MM.1S (cell line): ENCODE measurements around the gene NUP214.

Source experiments
- DNase-seq: peaks from one replicate; pipeline ENCODE4 v3.0.0-alpha.2; 2015
- H2AFZ ChIP-seq: fragments of 300-600 bp; sonication (generic); 2 replicates; pipeline ENCODE4 v1.6.0; 2016; ENCODE audit warnings: antibody characterized with exemption, low read length
- H3F3A ChIP-seq: fragments of 300-600 bp; sonication (generic); 2 replicates; pipeline ENCODE4 v1.6.1; 2016; ENCODE audit warnings: mild to moderate bottlenecking, antibody characterized with exemption, low read length, moderate library complexity, mixed read lengths; ENCODE audit not compliant: insufficient read depth
- H3K27ac ChIP-seq: fragments of 300-600 bp; sonication (generic); 2 replicates; pipeline ENCODE4 v1.5.1; 2016; ENCODE audit warnings: mild to moderate bottlenecking, low read length
- H3K27me3 ChIP-seq: fragments of 300-600 bp; sonication (generic); replicated peaks from 2 replicates; pipeline ENCODE4 v1.6.0; 2016; ENCODE audit warnings: low read length; ENCODE audit not compliant: insufficient read depth
- H3K36me3 ChIP-seq: fragments of 300-600 bp; sonication (generic); replicated peaks from 2 replicates; pipeline ENCODE4 v1.6.1; 2016; ENCODE audit warnings: mild to moderate bottlenecking, low read length, mixed read lengths; ENCODE audit not compliant: insufficient read depth
- H3K4me1 ChIP-seq: fragments of 300-600 bp; sonication (generic); 2 replicates; pipeline ENCODE4 v1.6.1; 2016; ENCODE audit warnings: low read length, mixed read lengths
- H3K4me2 ChIP-seq: fragments of 300-600 bp; sonication (generic); 2 replicates; pipeline ENCODE4 v1.6.0; 2016; ENCODE audit warnings: low read depth, low read length
- H3K4me3 ChIP-seq: fragments of 300-600 bp; sonication (generic); 2 replicates; pipeline ENCODE4 v1.5.1; 2016; ENCODE audit warnings: low read length, mixed read lengths
- H3K79me2 ChIP-seq: fragments of 300-600 bp; sonication (generic); 2 replicates; pipeline ENCODE4 v1.6.1; 2016; ENCODE audit warnings: mixed run types, low read length, mixed read lengths
- H3K9ac ChIP-seq: fragments of 300-600 bp; sonication (generic); 2 replicates; pipeline ENCODE4 v1.6.1; 2016; ENCODE audit warnings: low read length, mixed read lengths
- H3K9me2 ChIP-seq: fragments of 300-600 bp; sonication (generic); replicated peaks from 2 replicates; pipeline ENCODE4 v1.6.1; 2016; ENCODE audit warnings: mild to moderate bottlenecking, low read length, mixed read lengths; ENCODE audit not compliant: insufficient read depth
- H3K9me3 ChIP-seq: fragments of 300-600 bp; sonication (generic); replicated peaks from 2 replicates; pipeline ENCODE4 v1.6.1; 2016; ENCODE audit warnings: mild to moderate bottlenecking, low read length, mixed read lengths; ENCODE audit not compliant: insufficient read depth
- H4K20me1 ChIP-seq: fragments of 300-600 bp; sonication (generic); 2 replicates; pipeline ENCODE4 v1.6.1; 2016; ENCODE audit warnings: mild to moderate bottlenecking, low read length, moderate library complexity, mixed read lengths; ENCODE audit not compliant: insufficient read depth
- CTCF ChIP-seq: fragments of 300-600 bp; sonication (generic); IDR thresholded peaks from 2 replicates; pipeline ENCODE4 v1.5.1; 2016; ENCODE audit warnings: antibody characterized with exemption, low read length, mixed read lengths
- EZH2 ChIP-seq: fragments of 300-600 bp; sonication (generic); optimal IDR thresholded peaks from 2 replicates; pipeline ENCODE3; 2017; ENCODE audit warnings: low read depth, mild to moderate bottlenecking, antibody characterized with exemption, low read length, mixed read lengths
- EZH2phosphoT487 ChIP-seq: fragments of 300-600 bp; sonication (generic); IDR thresholded peaks from 2 replicates; pipeline ENCODE4 v1.6.1; 2018; ENCODE audit warnings: antibody characterized with exemption, low read length

The NUP214 gene

GRCh38 chr9:131169563-131170240, 44.3 kb downstream of the NUP214 start:
- H4K20me1 ChIP-seq, result no peaks in the 10 kb centered on the region
- peak overlapping the region; percentile 46; the same call in 1 of the 2 replicates for H3K27ac ChIP-seq
- H3F3A ChIP-seq, result 0 out of 2 replicates have a peak, but pooled peaks cover 4% of the 10 kb centered on the region
- H3K4me2 ChIP-seq, result no peak overlapping the region
- H3K36me3 ChIP-seq, result peaks cover 6% of the 10 kb centered on the region; the same call in 1 of the 2 replicates
- DNase-seq, result peak; percentile 58
- H3K9me3 ChIP-seq, result no peaks in the 10 kb centered on the region
- H2AFZ ChIP-seq, result no peak overlapping the region
- H3K27me3 ChIP-seq, result no peaks in the 10 kb centered on the region
- H3K9me2 ChIP-seq, result no peaks in the 10 kb centered on the region
- TF ChIP-seq EZH2phosphoT487, result no peak
- no peak for TF ChIP-seq EZH2
- no peak for TF ChIP-seq CTCF
- H3K4me3 ChIP-seq, result no peak overlapping the region
- 0 out of 2 replicates have a peak, but pooled peaks cover 6% of the 10 kb centered on the region for H3K79me2 ChIP-seq
- H3K9ac ChIP-seq, result no peak overlapping the region
- 0 out of 2 replicates have a peak, but pooled peaks cover 3% of the 10 kb centered on the region for H3K4me1 ChIP-seq

GRCh38 chr9:131173995-131174394, 48.6 kb downstream of the NUP214 start:
- TF ChIP-seq EZH2phosphoT487, result no peak
- no peak for TF ChIP-seq EZH2
- no peak for TF ChIP-seq CTCF
- Histone ChIP-seq H3K4me2 (no peak overlapping the region), H3K9me3 (no peaks in the 10 kb centered on the region), H3K4me3 (no peak overlapping the region), H3K9ac (no peak overlapping the region), H4K20me1 (no peaks in the 10 kb centered on the region), H3K79me2 (0 out of 2 replicates have a peak, but pooled peaks cover 6% of the 10 kb centered on the region), H3K27me3 (no peaks in the 10 kb centered on the region), H3K27ac (no peak overlapping the region), H3K4me1 (0 out of 2 replicates have a peak, but pooled peaks cover 3% of the 10 kb centered on the region), H2AFZ (no peak overlapping the region), H3K9me2 (no peaks in the 10 kb centered on the region), H3F3A (0 out of 2 replicates have a peak, but pooled peaks cover 4% of the 10 kb centered on the region), H3K36me3 (0 out of 2 replicates have a peak, but pooled peaks cover 10% of the 10 kb centered on the region)
- DNase-seq, result no peak

- Histone ChIP-seq H3K9ac (no peak overlapping the region), H3K4me1 (0 out of 2 replicates have a peak, but pooled peaks cover 2% of the 10 kb centered on the region), H3K9me3 (no peaks in the 10 kb centered on the region), H3K4me3 (no peak overlapping the region), H3K27ac (peak overlapping the region; percentile 33; the same call in 1 of the 2 replicates), H3K27me3 (no peaks in the 10 kb centered on the region), H3K36me3 (0 out of 2 replicates have a peak, but pooled peaks cover 10% of the 10 kb centered on the region), H3K9me2 (no peaks in the 10 kb centered on the region), H3F3A (0 out of 2 replicates have a peak, but pooled peaks cover 2% of the 10 kb centered on the region), H4K20me1 (no peaks in the 10 kb centered on the region), H3K4me2 (no peak overlapping the region), H3K79me2 (0 out of 2 replicates have a peak, but pooled peaks cover 9% of the 10 kb centered on the region), H2AFZ (no peak overlapping the region)
- peak; percentile 42 for DNase-seq
- TF ChIP-seq EZH2 (no peak), EZH2phosphoT487 (no peak), CTCF (no peak)
Measured at GRCh38 chr9:131174681-131175239, 49.4 kb downstream of the NUP214 start.
